Regular cardiac myocyte (primary cell): Measurements from ENCODE around the gene ELAVL4. TPM values are rescaled to one million over a fixed set of nuclear protein-coding genes. Genes with fewer than 3 reads are reported as not detected.

Experiments
- total RNA-seq: library from RNA; depleted of rRNA; stranded (reverse); fragments of >200 nt; gene quantifications from 2 replicates; pipeline ENCODE4 v1.2.3, GENCODE V29; 2014

ELAVL4 gene
- total RNA-seq: not detected in 2 replicates

GRCh38 chr1:50108497-50109059, at the start of gene ELAVL4:
ELAVL4 (plus strand) TSS chr1:50108920; CDS start chr1:50109190, 270 bp downstream.

Other genes starting within 250 kb of the ELAVL4 start
- gene AGBL4, start 85.0 kb upstream of the ELAVL4 start, total RNA-seq: not detected in 2 replicates